CD4-positive, alpha-beta T cell (primary cell): ENCODE results near the gene PSMA6. TPM values are rescaled to one million over a fixed set of nuclear protein-coding genes. Genes with fewer than 3 reads are reported as not detected.

ENCODE experiments used
- ATAC-seq: fragments of 200-7000 bp; cut with Tn5 transposase; one replicate; pipeline ENCODE4 v1.10.0; 2022; ENCODE audit warnings: mild to moderate bottlenecking; ENCODE audit not compliant: poor library complexity
- CTCF ChIA-PET: fragments of 350-600 bp; sonication (Branson Sonifier 250); formaldehyde crosslinking; loops from one replicate; lab custom pipeline; 2021; ENCODE audit warnings: antibody characterized with exemption, inconsistent platforms; lab: Charles Lee
- POLR2A ChIA-PET: fragments of 350-600 bp; sonication (Branson Sonifier 250); formaldehyde crosslinking; loops from one replicate; lab custom pipeline; 2021; ENCODE audit warnings: antibody characterized with exemption, inconsistent platforms; lab: Charles Lee
- DNase-seq, 14 experiments: peaks; one replicate each; pipeline ENCODE4 v3.0.0-alpha.2; 2013 to 2020; ENCODE audit warnings: mixed read lengths in 2 of 14
- H3K27ac ChIP-seq, 2 donors: one replicate each; pipeline versions ENCODE4 v1.5.1 to v1.7.0; 2013; ENCODE audit warnings: low read length in 2 of 2, low read depth in 1 of 2, mild to moderate bottlenecking in 1 of 2
- H3K27me3 ChIP-seq, 2 experiments: 1 replicate in 1 of 2; 2 replicates in 1 of 2; pipeline versions ENCODE4 v1.6.1 to v1.7.0; 2013; ENCODE audit warnings: low read length in 2 of 2, control low read depth in 1 of 2, mild to moderate bottlenecking in 1 of 2, moderate library complexity in 1 of 2; ENCODE audit not compliant: insufficient read depth in 2 of 2, control insufficient read depth in 1 of 2
- H3K36me3 ChIP-seq: one replicate; pipeline ENCODE4 v1.6.1; 2013; ENCODE audit warnings: low read length, control low read depth; ENCODE audit not compliant: insufficient read depth
- H3K4me1 ChIP-seq: one replicate; pipeline ENCODE4 v1.6.1; 2013; ENCODE audit warnings: low read length, control low read depth; ENCODE audit not compliant: insufficient read depth
- H3K4me3 ChIP-seq: one replicate; pipeline ENCODE4 v1.5.1; 2013; ENCODE audit warnings: mild to moderate bottlenecking, low read length, moderate library complexity
- H3K9me3 ChIP-seq, 2 experiments: 1 replicate in 1 of 2; 2 replicates in 1 of 2; pipeline versions ENCODE4 v1.6.1 to v1.7.0; 2013; ENCODE audit warnings: low read length in 2 of 2, mild to moderate bottlenecking in 2 of 2, control low read depth in 1 of 2, moderate library complexity in 1 of 2; ENCODE audit not compliant: control insufficient read depth in 1 of 2, insufficient read depth in 1 of 2
- H3K27ac Mint-ChIP-seq: one replicate; pipeline ENCODE4 v1.8.0; 2020; ENCODE audit warnings: mixed read lengths
- H3K27me3 Mint-ChIP-seq: one replicate; pipeline ENCODE4 v1.8.0; 2021; ENCODE audit warnings: mixed read lengths
- H3K36me3 Mint-ChIP-seq: one replicate; pipeline ENCODE4 v1.8.0; 2021; ENCODE audit warnings: low read depth, mixed read lengths
- H3K4me1 Mint-ChIP-seq: one replicate; pipeline ENCODE4 v1.8.0; 2021; ENCODE audit warnings: low read depth, mixed read lengths
- H3K4me3 Mint-ChIP-seq: one replicate; pipeline ENCODE4 v1.8.0; 2020; ENCODE audit warnings: mild to moderate bottlenecking, mixed read lengths
- H3K9me3 Mint-ChIP-seq: one replicate; pipeline ENCODE4 v1.8.0; 2020; ENCODE audit warnings: mixed read lengths
- intact Hi-C, 2 experiments: fragments of 100-400 bp; cut with DNase I in 1 of 2; cut with micrococcal nuclease in 1 of 2; formaldehyde crosslinking; loops; one replicate each; pipeline versions ENCODE4 v1.15.1 to v1.9.0; 2023 to 2025; cut with DNase I, micrococcal nuclease
- total RNA-seq, 174 experiments: library from RNA in 2 of 174; stranded (reverse) in 2 of 174; gene quantifications; one replicate each; pipeline ENCODE4 v1.2.3 and lab custom pipeline; 2021 to 2026
- TF ChIP-seq, protein P1 (sequence below): fragments of 200-600 bp; IDR thresholded peaks from one replicate; pipeline ENCODE4 v1.8.0; 2022; ENCODE audit warnings: antibody characterized with exemption, mild to moderate bottlenecking

The PSMA6 gene
- total RNA-seq, 2 experiments from 2014 or later = 80.8 TPM

DNA sequence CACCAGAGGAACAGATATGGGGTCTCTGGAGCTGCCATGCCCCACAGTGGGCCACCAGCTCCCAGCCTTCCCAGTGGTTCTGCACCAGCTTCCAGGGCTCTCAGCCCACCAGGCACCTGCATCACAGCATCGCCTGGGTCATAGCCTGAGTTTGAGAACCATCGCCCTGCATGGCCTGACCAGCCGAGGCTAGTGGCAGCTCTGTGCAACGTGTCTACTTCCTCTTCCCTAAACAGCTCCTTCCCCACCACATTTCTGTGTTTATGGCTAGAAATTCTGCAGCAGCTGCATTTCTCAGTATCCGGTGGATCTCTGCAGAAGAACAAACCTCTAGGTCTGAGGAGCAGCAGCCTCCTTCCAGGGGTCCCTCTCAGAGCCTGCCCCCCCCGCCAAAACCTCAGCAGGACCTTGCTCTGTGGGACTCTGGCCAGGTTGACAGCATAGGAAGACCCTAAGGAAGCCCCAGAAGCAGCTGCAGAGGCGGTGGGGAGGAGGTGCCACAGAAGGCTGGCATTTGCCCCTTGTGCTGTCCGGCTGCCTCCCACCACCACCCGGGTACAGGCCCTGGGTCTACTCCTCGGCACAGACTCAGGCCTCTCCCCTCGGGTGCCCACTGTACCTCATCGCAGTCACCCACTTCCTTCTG is 47.7 kb downstream of the PSMA6 start:
- H3K4me1 ChIP-seq = peaks cover 41% of the 10 kb centered on the region
- Mint-ChIP-seq H3K4me1 (no peaks in the 10 kb centered on the region), H3K9me3 (no peaks in the 10 kb centered on the region), H3K27me3 (no peaks in the 10 kb centered on the region), H3K27ac (peak overlapping the region; percentile 7), H3K4me3 (no peak overlapping the region), H3K36me3 (no peaks in the 10 kb centered on the region)
- POLR2A ChIA-PET = interaction anchor here (0.9 to 1.6 kb wide), 3 partner anchors 25 to 64 kb away, joined by 3 to 11 read pairs (median 3); partner anchors contain the start of genes NFKBIA and PSMA6
- no peaks in the 10 kb centered on the region for H3K27me3 ChIP-seq
- H3K9me3 ChIP-seq = no peaks in the 10 kb centered on the region
- CTCF ChIA-PET = no interaction called here
- peak; percentile 26 for ATAC-seq
- DNase-seq = peak in 2 of 14 experiments; percentile 37 to 39
- H3K27ac ChIP-seq = no peak overlapping the region
- TF ChIP-seq, protein P1, sequence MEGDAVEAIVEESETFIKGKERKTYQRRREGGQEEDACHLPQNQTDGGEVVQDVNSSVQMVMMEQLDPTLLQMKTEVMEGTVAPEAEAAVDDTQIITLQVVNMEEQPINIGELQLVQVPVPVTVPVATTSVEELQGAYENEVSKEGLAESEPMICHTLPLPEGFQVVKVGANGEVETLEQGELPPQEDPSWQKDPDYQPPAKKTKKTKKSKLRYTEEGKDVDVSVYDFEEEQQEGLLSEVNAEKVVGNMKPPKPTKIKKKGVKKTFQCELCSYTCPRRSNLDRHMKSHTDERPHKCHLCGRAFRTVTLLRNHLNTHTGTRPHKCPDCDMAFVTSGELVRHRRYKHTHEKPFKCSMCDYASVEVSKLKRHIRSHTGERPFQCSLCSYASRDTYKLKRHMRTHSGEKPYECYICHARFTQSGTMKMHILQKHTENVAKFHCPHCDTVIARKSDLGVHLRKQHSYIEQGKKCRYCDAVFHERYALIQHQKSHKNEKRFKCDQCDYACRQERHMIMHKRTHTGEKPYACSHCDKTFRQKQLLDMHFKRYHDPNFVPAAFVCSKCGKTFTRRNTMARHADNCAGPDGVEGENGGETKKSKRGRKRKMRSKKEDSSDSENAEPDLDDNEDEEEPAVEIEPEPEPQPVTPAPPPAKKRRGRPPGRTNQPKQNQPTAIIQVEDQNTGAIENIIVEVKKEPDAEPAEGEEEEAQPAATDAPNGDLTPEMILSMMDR = no peak
- H3K4me3 ChIP-seq = no peak overlapping the region
- H3K36me3 ChIP-seq = no peaks in the 10 kb centered on the region
- intact Hi-C loops = no loop called here

DNA sequence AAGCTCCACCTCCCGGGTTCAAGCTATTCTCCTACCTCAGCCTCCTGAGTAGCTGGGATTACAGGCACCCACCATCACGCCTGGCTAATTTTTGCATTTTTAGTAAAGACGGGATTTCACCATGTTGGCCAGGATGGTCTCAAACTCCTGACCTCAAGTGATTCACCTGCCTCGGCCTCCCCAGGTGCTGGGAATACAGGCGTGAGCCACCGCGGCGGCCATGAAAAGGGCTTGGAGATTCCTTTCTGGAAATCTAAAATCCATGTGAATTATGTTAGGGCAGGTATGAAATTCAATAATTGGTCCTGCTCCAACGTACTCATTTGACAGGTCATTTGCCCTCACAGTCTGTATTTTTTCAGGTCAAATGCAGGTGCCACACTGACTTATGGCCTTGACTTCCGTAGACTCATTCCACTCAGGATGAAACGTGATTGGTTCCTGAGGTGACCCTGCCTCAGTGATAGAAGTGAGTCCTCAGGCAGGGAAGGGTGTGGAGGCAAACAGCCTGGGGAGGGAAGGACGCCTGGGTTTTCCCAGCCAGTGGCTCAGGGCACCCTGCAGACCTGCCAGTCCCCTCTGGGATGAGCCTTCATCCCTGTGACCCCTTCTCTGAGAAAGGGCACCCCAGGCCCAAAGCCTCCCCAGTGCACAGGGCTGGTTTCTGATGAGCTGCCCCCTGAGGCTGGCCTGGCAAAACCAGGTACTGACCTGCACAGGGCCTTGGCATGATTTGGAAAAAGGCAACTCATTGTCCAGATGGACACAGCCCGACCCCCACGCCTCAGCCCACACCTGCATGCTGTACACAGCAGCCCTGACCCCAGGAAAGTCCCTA is 48.7 kb downstream of the PSMA6 start:
- ChIA-PET POLR2A (interaction anchor here (1.6 to 1.9 kb wide), 2 partner anchors 63 kb away, joined by 7 to 11 read pairs; partner anchors contain the start of gene NFKBIA), CTCF (interaction anchor here (1.0 kb wide), 1 partner anchor 79 kb away, joined by 3 read pairs; no protein-coding TSS in a partner anchor)
- ATAC-seq (no peak), DNase-seq (no peak)
- H3K9me3 ChIP-seq = no peaks in the 10 kb centered on the region
- H3K4me3 ChIP-seq = no peak overlapping the region
- TF ChIP-seq, protein P1 = no peak
- no peaks in the 10 kb centered on the region for H3K27me3 ChIP-seq
- Mint-ChIP-seq H3K36me3 (no peaks in the 10 kb centered on the region), H3K4me1 (no peaks in the 10 kb centered on the region), H3K9me3 (no peaks in the 10 kb centered on the region), H3K4me3 (no peak overlapping the region), H3K27me3 (no peaks in the 10 kb centered on the region), H3K27ac (no peak overlapping the region)
- no peaks in the 10 kb centered on the region for H3K36me3 ChIP-seq
- intact Hi-C loops = no loop called here
- H3K4me1 ChIP-seq = peaks cover 41% of the 10 kb centered on the region
- no peak overlapping the region for H3K27ac ChIP-seq

DNA sequence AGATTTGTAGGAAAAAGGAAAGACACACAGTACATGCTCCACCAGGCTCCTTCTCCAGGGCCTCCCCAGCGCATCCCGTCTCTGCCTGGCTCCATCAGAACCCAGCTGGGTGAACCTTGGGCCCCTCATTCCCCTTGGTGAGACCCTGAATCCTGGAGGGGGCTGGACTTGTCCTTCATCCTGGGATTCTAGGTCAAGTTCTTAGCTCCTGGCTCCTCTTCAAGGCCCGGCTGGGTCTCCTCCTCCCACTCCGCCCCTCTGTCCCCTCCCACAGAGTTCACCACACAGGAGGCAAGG is 49.2 kb downstream of the PSMA6 start:
- Mint-ChIP-seq H3K27ac (no peak overlapping the region), H3K4me3 (no peak overlapping the region), H3K27me3 (no peaks in the 10 kb centered on the region), H3K4me1 (no peaks in the 10 kb centered on the region), H3K36me3 (no peaks in the 10 kb centered on the region), H3K9me3 (no peaks in the 10 kb centered on the region)
- ATAC-seq = no peak
- no peaks in the 10 kb centered on the region for H3K27me3 ChIP-seq
- H3K9me3 ChIP-seq = no peaks in the 10 kb centered on the region
- ChIA-PET CTCF (interaction anchor here (1.0 kb wide), 1 partner anchor 80 kb away, joined by 3 read pairs; no protein-coding TSS in a partner anchor), POLR2A (interaction anchor here (1.9 kb wide), 1 partner anchor 63 kb away, joined by 7 read pairs; the partner anchor contains the start of gene NFKBIA)
- intact Hi-C loops = no loop called here
- H3K36me3 ChIP-seq = no peaks in the 10 kb centered on the region
- no peak overlapping the region for H3K4me3 ChIP-seq
- H3K27ac ChIP-seq = no peak overlapping the region
- TF ChIP-seq, protein P1 = no peak
- H3K4me1 ChIP-seq = peaks cover 41% of the 10 kb centered on the region
- no peak for DNase-seq
